Stimulated activated CD4-positive, alpha-beta T cell treated with anti-CD3 and anti-CD28 coated beads, Interleukin-15, amount 100 ng/mL, for 1 hour (primary cell): Measurements from ENCODE around the gene SHOX.
"Not testable (repeated sequence)": the region's sequence is repeated elsewhere in the genome, so short reads cannot be mapped to it uniquely, and the experiment has no call there.

ENCODE experiments used
- DNase-seq, 2 donors: peaks; one replicate each; pipeline ENCODE4 v3.0.0-alpha.2; 2020; ENCODE audit warnings: low read depth in 1 of 2, low spot score in 1 of 2

SHOX gene

DNA sequence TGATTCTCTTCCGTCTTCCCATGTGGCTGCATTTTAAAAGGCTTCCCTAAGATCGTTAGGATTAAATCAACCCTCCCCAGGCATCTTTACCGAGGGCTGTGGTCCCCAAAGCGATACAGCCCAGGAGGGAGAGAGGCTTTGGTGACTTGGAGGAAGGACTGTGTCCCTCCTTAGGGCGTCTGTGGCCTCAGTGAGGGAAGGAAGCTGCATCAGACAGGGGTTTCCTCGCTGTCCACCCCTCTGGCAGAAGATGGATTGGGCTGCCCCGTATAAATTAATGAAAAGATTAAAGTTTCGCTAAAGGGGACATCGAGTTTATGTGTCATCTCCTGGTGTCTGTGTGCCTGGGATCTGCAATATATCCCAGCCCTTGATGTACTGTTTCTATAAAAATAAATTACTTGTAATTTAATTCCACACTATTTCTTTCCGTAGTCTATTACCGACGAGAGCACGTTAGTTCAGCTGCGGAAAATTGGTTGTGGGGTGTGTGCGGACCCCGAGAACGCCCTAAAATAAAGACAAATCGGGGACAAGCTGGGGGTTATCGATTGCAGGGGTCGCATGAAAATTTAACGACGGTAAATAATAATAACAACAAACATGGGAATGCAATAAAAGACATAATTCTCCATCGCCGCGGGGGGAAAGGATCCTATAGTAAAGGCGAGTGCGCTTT, 6.5 kb downstream of the SHOX start:
- no peak for DNase-seq

DNA sequence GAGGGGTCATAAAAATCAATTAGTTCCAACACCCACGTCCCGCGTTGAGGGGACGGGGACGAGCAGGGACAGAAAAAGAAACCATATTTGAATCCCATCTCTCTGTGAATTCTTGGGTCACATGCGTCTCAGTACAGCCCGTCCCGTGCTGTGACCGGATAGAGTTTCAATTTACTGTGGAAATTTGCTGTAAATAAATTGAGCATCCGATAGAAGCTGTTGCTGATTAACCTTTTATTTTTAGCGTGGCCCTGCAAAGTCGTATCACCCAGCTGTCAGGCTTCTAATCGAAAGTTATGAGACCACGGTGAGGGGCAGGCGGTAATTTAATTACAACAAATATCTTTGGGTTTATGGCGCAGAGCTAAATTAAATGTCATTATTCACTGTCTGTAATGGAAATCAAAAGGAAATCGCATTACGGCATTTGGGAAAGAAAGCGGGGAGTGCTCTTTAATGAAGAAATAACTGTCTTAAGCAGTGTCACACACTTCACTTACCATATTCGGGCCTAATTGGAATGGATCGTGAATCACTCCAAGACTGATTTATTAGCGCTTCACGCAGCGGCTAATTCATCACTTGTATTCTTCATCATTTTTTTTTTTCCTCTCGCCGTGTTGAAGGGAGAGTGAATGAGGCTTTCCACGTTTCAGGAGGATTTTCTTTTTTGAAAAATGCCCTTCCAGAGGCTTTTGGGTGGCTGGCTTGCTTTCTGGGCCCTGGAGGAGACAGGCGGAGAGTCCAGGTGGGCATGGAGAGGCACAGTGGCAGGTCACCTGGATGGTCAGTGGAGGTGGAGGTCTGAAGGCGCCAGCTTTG, 7.3 kb downstream of the SHOX start:
- DNase-seq, result no peak

DNA sequence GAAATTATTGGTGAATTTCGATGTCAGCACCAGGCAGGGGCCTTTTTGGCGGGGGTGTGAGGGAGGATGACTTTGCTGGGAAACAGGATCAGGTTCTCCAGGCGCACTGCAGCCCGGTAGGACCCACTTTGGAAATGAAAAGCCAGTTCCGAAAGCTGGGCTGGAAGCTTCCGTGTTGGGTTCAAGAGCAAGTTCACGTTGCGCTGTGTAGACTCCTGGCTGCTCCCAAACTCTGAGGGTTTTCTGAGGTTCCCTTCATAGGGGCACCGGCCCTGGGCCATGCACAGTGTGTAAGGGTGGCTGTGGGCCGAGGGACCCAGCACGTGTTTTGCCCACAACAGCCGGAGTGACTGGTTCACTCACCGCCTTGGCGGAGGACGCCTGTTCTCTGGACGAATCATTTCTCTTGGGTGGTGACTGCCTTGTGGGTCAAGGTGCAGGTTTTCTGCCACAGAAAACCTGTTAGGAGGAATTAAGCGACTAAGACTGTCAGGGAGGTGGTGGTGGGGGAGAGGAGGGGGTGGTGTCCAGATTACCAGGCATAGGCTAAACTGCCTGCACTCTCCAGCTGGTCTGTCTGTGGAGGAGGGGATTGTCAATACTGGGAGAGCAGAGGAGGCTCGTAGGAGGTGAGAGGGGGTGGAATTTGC, 8.0 kb downstream of the SHOX start:
- DNase-seq, result no peak

DNA sequence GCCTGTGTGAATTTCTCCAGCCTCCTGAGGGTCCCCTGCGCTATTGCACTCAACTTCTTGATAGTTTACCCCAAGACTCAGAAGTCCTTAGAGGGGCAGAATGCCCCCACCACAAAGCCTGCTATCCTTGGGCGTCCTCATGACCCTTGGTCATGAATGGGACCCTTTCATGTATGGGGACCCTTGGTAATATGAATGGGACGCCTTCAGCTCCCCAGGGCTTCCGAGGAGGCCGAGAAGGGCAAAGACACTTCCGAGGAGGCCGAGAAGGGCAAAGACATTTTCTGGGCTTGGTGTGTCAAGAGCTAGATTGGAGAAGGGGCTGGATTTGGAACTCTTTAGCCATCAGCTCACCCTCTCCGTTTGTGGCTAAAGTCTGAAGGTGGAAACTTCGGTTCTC, 8.6 kb downstream of the SHOX start:
- DNase-seq, result no peak

GRCh38 chrX:640641-641040, 10.1 kb downstream of the SHOX start:
- DNase-seq, result no peak

DNA sequence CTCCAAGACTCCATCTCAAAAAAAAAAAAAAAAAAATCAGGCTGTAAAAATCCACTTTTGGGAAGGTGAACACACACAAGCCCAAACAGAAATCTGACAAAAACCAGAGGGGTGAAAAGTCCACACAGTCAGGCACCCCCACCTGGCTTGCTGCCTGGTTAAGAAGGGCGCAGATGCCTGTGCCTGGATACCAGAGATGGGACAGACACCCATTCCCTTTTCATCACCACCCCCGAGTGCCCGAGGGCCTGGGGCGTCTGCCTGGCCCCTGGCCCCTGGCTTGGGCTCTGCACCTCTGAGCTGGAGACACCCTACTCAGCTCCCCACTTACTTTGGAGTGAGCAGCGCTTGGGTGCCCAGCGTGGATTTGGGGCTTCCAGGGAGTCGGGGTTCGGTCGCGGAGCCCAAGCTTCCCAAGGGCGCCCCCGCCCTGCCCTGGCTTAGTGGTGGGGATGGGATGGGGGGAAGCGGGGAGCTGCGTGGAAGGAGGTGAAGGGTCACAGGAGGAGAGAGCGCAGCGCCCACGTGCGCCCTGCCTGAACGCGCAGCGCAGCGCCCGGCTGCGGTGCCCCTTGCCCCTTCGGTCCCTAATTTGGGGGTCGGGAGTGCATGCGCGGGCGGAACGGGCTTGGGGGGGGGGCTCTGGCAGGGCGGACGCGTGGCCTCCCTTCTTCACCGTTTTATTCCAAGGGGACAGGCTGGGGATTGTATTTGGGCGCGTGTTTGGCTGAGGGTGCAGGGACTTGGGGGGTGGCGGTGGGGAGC, 11.3 kb downstream of the SHOX start:
- no peak for DNase-seq

DNA sequence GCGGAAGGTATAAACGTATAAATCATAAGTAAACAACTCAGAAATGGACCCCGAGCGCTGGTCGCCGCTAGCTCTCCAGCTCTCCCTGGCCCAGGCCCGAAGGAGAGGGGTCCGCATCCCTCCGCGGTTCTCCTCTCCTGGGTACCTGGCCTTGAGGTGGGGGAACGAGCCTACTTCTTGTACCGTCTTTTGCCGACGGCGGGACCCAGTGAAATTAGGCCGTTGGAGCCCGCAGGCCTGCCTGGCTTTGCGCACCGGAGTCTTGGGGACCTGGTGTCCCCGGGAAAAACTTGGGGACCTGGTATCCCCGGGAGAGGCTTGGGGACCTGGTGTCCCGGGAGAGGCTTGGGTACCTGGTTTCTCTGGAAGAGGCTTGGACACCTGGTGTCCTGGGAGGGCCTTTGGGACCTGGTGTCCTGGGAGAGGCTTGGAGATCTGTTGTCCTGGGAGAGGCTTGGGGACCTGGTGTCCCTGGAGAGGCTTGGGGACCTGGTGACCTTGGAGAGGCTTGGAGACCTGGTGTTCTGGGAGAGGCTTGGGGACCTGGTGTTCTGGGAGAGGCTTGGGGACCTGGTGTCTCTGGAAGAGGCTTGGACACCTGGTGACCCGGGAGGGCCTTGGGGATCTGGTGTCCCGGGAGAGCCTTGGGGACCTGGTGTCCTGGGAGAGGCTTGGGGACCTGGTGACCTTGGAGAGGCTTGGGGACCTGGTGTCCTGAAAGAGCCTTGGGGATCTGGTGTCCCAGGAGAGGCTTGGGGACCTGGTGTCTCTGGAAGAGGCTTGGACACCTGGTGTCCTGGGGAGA, 12.0 kb downstream of the SHOX start:
- DNase-seq, result no peak

DNA sequence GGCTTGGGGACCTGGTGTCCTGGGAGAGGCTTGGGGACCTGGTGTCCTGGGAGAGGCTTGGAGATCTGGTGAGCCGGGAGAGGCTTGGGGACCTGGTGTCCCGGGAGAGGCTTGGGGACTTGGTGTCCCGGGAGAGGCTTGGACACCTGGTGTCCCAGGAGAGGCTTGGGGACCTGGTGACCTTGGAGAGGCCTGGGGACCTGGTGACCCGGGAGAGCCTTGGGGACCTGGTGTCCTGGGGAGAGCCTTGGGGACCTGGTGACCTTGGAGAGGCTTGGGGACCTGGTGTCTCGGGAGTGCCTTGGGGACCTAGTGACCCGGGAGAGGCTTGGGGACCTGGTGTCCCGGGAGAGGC, 12.6 kb downstream of the SHOX start:
- DNase-seq, result no peak

DNA sequence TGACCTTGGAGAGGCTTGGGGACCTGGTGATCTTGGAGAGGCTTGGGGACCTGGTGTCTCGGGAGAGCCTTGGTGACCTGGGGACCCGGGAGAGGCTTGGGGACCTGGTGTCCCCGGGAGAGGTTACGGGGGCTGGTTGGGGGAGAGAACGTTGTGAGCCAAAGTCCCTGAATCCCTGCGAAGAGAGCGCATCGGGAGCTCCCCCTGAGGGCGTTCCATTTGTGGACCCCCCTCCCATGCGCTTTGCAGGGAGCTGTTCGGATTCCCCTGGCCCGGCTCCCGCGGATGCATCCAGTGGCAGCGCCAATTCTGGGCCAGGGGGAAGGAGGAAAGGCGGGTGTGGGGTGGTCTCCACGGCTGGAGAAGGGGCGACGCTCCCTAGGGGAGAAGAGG, 13.3 kb downstream of the SHOX start:
- no peak for DNase-seq

GRCh38 chrX:644304-645281, 14.0 kb downstream of the SHOX start:
- DNase-seq, result no peak

DNA sequence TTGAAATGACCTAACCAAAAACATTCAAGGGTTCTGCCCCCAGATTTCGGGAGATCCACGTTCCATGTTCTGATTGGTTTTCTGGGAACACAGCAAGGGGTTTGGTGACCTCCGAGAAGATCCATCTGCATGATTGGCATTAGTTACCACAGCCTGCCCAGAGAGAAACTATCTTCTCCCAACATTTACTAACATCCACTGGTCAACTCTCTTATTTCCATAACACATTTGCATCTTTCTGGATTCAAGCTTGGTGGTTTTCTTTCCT, 15.6 kb downstream of the SHOX start:
- DNase-seq, result no peak

GRCh38 chrX:646796-647195, 16.2 kb downstream of the SHOX start:
- DNase-seq, result no peak

- DNase-seq, result no peak
Observed at GRCh38 chrX:649166-649565, 18.6 kb downstream of the SHOX start.

- DNase-seq, result no peak
Observed at GRCh38 chrX:650324-650723, 19.7 kb downstream of the SHOX start.

GRCh38 chrX:650811-651210, 20.2 kb downstream of the SHOX start:
- no peak for DNase-seq

- not testable (repeated sequence) for DNase-seq
Observed at GRCh38 chrX:651922-652321, 21.3 kb downstream of the SHOX start.

DNA sequence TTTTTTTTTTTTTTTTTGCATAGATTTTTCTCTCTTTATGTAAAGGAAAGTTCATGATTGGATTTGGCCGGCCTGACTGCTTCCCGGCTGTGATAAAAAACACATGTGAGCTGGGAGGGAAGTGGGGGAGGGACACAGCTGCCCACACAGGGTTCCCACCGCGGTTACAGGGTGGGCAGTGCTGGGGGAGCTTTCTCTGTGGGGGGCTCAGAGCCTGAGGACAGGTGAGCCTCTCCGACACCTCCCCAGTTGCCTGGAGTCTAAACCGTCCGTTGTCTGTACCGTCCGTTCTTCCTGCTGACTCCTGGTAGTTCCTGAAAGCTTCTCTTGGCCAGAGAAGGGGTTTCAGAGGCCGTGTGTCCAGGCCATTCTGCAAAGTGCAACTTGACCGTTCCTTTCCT, 21.8 kb downstream of the SHOX start:
- no peak for DNase-seq

GRCh38 chrX:653306-653705, 22.7 kb downstream of the SHOX start:
- no peak for DNase-seq

- DNase-seq, result no peak
Observed at GRCh38 chrX:661154-661553, 30.6 kb downstream of the SHOX start.

GRCh38 chrX:662126-662525, 31.5 kb downstream of the SHOX start:
- no peak for DNase-seq
